Fibroblast of gingiva (primary cell): Measurements from ENCODE around the gene CAPRIN1.

ENCODE experiments used
- DNase-seq: peaks from one replicate; pipeline ENCODE4 v3.0.0-alpha.2; 2011; ENCODE audit warnings: low read depth

CAPRIN1 gene

DNA sequence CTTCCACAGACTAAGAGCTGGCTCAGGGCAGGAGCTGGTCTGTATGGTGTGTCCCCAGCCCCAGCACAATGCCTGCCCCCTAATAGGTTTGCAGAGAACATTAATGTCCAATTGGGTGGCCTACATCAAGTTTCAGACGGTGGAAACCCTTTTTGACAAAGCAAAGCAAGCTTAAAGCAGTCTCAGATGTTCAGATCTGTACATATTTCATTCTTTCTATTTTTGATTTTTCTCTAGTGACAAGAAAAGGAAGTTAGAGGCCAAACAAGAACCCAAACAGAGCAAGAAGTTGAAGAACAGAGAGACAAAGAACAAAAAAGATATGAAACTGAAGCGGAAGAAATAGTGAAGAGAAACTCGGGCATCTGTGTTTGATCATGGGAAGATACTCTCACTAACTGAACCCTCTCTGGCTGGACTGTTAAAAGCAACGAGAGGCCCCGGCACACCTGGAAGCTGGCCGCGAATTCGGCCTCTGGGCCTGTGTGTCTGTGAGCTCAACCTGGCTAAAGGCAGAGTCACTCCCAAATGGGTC, 94.4 kb downstream of the CAPRIN1 start:
- DNase-seq = no peak

DNA sequence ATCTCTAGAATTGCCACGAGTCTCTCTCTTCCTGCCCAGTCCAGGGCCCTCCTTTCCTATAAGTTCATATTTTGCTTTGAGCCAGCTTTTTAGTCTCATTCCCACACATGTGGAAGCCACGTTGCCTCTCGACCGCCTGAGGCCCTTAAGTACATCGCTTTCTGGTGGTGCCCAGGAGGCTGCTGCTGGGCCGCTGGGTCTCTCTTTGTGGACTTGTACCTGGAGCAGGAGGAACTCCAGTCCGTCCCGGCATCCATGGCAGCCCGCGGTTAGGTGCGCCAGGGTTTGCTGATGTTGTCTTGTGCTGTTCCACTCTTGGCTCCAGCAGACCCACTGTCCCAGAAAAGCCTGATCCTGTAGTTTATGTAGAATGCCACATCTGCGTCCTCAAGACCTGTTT, 94.9 kb downstream of the CAPRIN1 start:
- DNase-seq = no peak

DNA sequence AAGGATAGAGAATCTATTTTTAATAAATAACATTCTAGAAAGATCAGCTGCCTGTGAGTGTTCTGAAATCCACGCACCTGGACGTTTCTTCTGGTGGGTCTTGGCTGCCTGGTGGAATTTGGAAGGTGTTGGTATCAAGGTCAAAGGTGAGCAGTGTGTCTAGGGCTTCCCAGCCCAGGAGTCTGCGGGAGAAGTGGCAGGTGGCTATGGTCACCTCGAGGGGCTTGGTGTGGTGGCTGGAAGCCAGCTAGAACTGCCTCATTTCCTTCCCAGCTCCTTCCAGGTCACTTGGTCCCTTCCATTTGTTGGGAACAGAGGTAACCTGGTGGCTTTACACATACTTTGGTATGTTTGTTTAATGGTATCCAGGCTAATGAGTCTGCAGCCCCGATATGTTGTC, 95.3 kb downstream of the CAPRIN1 start:
- no peak for DNase-seq

DNA sequence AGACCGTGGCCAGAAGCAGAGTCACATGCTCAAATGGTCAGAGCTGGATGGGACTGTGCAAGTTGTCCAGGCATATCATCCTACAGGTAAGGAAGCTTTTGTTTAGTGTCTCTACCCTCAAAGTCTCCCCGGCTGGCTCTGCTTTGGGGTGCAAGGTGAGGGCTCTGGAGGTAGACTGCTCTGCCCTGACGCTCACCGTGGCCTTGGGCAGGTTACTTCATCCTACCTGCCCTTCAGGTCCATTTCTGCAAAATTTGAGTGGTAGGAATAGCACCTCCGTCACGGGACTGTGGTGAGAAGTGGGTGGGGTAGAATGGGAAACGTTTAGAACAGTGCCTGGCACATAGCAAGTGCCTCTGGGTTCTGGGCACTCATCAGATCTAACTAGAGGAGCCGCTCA, 96.0 kb downstream of the CAPRIN1 start:
- no peak for DNase-seq

DNA sequence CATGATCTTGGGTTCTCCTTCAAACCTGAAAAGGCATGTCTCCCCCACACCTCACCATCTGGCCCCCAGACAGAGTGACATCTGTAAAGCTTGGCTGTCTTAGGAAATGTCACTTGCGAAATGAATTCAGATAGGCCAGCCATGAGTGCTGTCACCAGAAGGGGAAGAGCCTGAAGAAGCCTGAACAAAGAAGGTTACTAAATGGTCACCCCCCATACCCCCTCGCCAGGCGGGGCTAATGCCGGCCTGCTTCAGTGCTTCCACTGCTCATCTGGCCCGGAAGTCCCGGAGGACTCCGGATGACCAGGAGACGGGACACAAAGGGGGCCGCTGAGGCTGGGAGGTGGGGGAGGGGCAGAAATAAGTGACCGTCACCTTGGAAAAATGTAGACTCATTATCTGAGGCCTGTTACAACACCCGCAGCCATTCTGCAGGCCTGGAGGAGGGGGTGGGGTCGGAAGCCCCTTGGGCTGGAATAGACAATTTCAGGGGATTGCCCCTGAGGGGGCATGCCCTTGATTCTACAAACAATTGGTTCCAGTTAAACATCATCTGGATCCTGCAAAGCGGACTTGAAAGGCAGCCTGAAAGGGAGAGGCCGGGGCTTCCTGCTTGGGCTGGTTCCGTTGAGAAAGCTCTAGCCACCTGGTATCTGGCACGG, 97.1 kb downstream of the CAPRIN1 start:
- no peak for DNase-seq

DNA sequence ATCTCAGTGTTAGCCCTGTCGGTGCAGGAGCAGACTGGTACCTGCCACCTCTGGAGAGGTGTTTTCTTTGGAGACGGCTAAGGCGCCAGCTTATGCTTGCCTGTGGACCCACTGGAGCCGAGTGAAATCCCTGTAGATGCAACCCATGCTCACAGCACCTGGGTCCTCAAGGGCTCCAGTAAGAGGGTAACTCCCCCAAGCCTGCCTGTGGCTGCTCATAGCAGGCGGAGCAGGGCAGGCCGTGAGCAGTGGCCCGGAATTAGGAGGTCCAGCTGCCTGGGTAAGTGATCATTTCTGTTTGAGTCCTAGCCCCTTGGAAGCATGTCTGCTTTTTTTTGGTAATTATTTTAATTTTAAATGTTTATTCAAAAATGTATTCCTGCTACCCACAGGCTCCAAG, 97.7 kb downstream of the CAPRIN1 start:
- DNase-seq = no peak

DNA sequence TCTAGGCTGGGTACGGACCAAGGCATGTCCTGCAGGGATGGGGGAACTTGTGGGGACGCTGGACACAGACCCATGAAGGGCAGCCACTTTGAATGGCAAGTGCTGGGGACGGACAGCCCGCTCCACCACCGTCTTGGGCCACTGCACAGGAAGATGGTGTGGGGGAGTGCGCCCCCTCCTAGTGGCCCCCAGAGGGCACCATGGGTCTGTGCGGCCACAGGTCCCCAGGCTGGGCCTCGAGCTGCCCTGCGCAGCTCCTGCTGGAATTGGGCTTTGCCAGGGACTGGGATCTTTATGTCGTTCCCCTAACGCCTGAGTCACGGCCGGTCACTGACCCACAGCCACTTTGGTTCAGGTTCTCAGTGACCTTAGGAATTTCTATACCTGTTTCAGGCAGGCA, 98.3 kb downstream of the CAPRIN1 start:
- DNase-seq = peak; percentile 6

DNA sequence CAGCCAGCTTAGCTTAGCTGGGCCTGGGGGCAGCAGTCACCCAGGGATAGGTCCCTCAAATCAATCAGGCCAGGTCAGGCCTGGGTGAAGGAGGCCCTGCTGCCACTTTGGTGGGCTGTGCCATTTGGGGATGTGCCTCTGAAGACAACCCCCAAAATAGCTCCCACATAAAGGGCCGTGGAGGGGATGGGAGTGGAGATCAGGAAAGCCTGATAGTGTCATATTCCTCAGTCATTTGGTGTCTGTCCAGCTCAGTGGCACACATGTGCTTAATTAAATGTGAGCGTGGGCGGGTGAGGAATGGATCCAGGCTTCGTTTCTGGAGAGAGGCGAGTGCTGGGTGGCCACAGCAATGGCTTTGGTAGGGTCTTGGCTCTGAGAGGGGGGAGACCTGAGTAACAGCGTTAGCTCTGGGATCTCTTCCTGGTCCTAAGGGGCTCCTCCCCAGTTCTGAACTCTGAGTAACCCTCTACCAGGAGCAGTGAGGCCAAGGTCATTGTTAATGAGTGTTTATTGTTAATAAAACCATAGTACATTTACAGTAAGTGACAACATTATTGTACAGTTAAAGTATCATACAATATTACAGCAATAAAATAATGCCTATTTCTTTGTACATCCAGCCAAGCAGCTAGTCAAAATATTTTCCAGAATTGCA, 99.1 kb downstream of the CAPRIN1 start:
- DNase-seq = no peak
